Measurements from ENCODE around the gene ABCB9. TPM values are rescaled to one million over a fixed set of nuclear protein-coding genes. Genes with fewer than 3 reads are reported as not detected.

ABCB9 gene
- total RNA-seq, 1 donor from 2014 or later: 1.9 TPM

- H3K9ac ChIP-seq: no peak overlapping the region
- H3K36me3 Mint-ChIP-seq: peaks cover 3% of the 10 kb centered on the region
- peaks cover 8% of the 10 kb centered on the region for H3K4me1 ChIP-seq
- H3K79me2 ChIP-seq (ENCODE audit: low read depth): peaks cover 10% of the 10 kb centered on the region
- no peaks in the 10 kb centered on the region for H3K9me3 ChIP-seq (ENCODE audit: low read depth)
- H3K27ac ChIP-seq: no peak overlapping the region
- H3K4me2 ChIP-seq: no peak overlapping the region
- no peaks in the 10 kb centered on the region for H3K27me3 ChIP-seq
- H4K20me1 ChIP-seq (ENCODE audit: low read depth): peaks cover 16% of the 10 kb centered on the region
- H3K27ac Mint-ChIP-seq: no peak overlapping the region
- no peaks in the 10 kb centered on the region for H3K9me3 Mint-ChIP-seq
- H3K4me3 Mint-ChIP-seq: no peak overlapping the region
- DNase-seq (ENCODE audit: low spot score): no peak
- no peak for TF ChIP-seq CTCF (IDR thresholded peaks at IDR 0.05)
- no peak for TF ChIP-seq EZH2 (IDR thresholded peaks at IDR 0.05)
- TF ChIP-seq EZH2phosphoT487 (IDR thresholded peaks at IDR 0.05): no peak
- no peaks in the 10 kb centered on the region for H3K36me3 ChIP-seq
- H3K4me1 Mint-ChIP-seq: peaks cover 33% of the 10 kb centered on the region
- peaks cover 3% of the 10 kb centered on the region for H3K27me3 Mint-ChIP-seq (ENCODE audit: insufficient read depth, low read depth)
- no peaks in the 10 kb centered on the region for H3F3A ChIP-seq (ENCODE audit: low read depth)
- H3K4me3 ChIP-seq: no peak overlapping the region
- no peak overlapping the region for H2AFZ ChIP-seq (replicated peaks)
Observed at GRCh38 chr12:122986258-122986871, 20.1 kb upstream of the ABCB9 start.

GRCh38 chr12:122985338-122986257 is 19.3 kb upstream of the ABCB9 start:
- TF ChIP-seq CTCF (IDR thresholded peaks at IDR 0.05) (no peak), EZH2phosphoT487 (IDR thresholded peaks at IDR 0.05) (no peak), EZH2 (IDR thresholded peaks at IDR 0.05) (no peak)
- Mint-ChIP-seq H3K27ac (no peak overlapping the region), H3K4me1 (peaks cover 33% of the 10 kb centered on the region), H3K27me3 (ENCODE audit: insufficient read depth, low read depth) (peaks cover 3% of the 10 kb centered on the region), H3K9me3 (no peaks in the 10 kb centered on the region), H3K4me3 (no peak overlapping the region), H3K36me3 (peaks cover 3% of the 10 kb centered on the region)
- peaks cover 8% of the 10 kb centered on the region for H3K4me1 ChIP-seq
- no peak overlapping the region for H3K27ac ChIP-seq
- H3K27me3 ChIP-seq: no peaks in the 10 kb centered on the region
- peaks cover 17% of the 10 kb centered on the region for H3K79me2 ChIP-seq (ENCODE audit: low read depth)
- H4K20me1 ChIP-seq (ENCODE audit: low read depth): peaks cover 20% of the 10 kb centered on the region
- H3K4me3 ChIP-seq: no peak overlapping the region
- no peak overlapping the region for H2AFZ ChIP-seq (replicated peaks)
- H3K9ac ChIP-seq: no peak overlapping the region
- H3K36me3 ChIP-seq: no peaks in the 10 kb centered on the region
- DNase-seq (ENCODE audit: low spot score): no peak
- no peaks in the 10 kb centered on the region for H3F3A ChIP-seq (ENCODE audit: low read depth)
- no peak overlapping the region for H3K4me2 ChIP-seq
- H3K9me3 ChIP-seq (ENCODE audit: low read depth): no peaks in the 10 kb centered on the region

- no peaks in the 10 kb centered on the region for H3K27me3 ChIP-seq
- H3K79me2 ChIP-seq (ENCODE audit: low read depth): peaks cover 23% of the 10 kb centered on the region
- DNase-seq (ENCODE audit: low spot score): no peak
- H3K9ac ChIP-seq: no peak overlapping the region
- H2AFZ ChIP-seq (replicated peaks): no peak overlapping the region
- H3K9me3 Mint-ChIP-seq: no peaks in the 10 kb centered on the region
- H3K4me3 Mint-ChIP-seq: no peak overlapping the region
- H3K4me1 Mint-ChIP-seq: peaks cover 37% of the 10 kb centered on the region
- H3K36me3 Mint-ChIP-seq: peaks cover 3% of the 10 kb centered on the region
- peak overlapping the region; percentile 30 for H3K27ac Mint-ChIP-seq
- no peak overlapping the region for H3K4me3 ChIP-seq
- H3K4me1 ChIP-seq: peaks cover 10% of the 10 kb centered on the region
- TF ChIP-seq EZH2phosphoT487 (IDR thresholded peaks at IDR 0.05) (no peak), CTCF (IDR thresholded peaks at IDR 0.05) (no peak), EZH2 (IDR thresholded peaks at IDR 0.05) (no peak)
- H4K20me1 ChIP-seq (ENCODE audit: low read depth): peaks cover 20% of the 10 kb centered on the region
- no peaks in the 10 kb centered on the region for H3F3A ChIP-seq (ENCODE audit: low read depth)
- no peak overlapping the region for H3K27ac ChIP-seq
- no peaks in the 10 kb centered on the region for H3K9me3 ChIP-seq (ENCODE audit: low read depth)
- no peaks in the 10 kb centered on the region for H3K36me3 ChIP-seq
- H3K4me2 ChIP-seq: no peak overlapping the region
- H3K27me3 Mint-ChIP-seq (ENCODE audit: insufficient read depth, low read depth): peaks cover 3% of the 10 kb centered on the region
Observed at GRCh38 chr12:122984612-122985337, 18.5 kb upstream of the ABCB9 start.

All from neural progenitor cell (in vitro differentiated cells).